Subcutaneous abdominal adipose tissue (tissue), 5 donors: ENCODE measurements around the gene DENND4A.

ENCODE experiments used
- H3K27ac ChIP-seq: one replicate; pipeline ENCODE4 v1.7.0; 2013; ENCODE audit warnings: low read depth, mild to moderate bottlenecking, inconsistent platforms, low read length, moderate library complexity
- H3K27me3 ChIP-seq, 5 donors: one replicate each; pipeline ENCODE4 v1.7.0; 2013; ENCODE audit warnings: low read length in 5 of 5, inconsistent platforms in 1 of 5; ENCODE audit not compliant: control insufficient read depth in 5 of 5, insufficient read depth in 4 of 5
- H3K36me3 ChIP-seq, 5 donors: one replicate each; pipeline ENCODE4 v1.7.0; 2013; ENCODE audit warnings: low read length in 5 of 5; ENCODE audit not compliant: control insufficient read depth in 5 of 5, insufficient read depth in 5 of 5
- H3K4me1 ChIP-seq, 5 donors: one replicate each; pipeline ENCODE4 v1.7.0; 2013; ENCODE audit warnings: low read length in 5 of 5, mild to moderate bottlenecking in 3 of 5, moderate library complexity in 1 of 5; ENCODE audit not compliant: control insufficient read depth in 5 of 5, insufficient read depth in 5 of 5
- H3K4me3 ChIP-seq, 5 donors: one replicate each; pipeline ENCODE4 v1.7.0; 2013; ENCODE audit warnings: low read length in 5 of 5, low read depth in 1 of 5
- H3K9ac ChIP-seq, 5 donors: one replicate each; pipeline ENCODE4 v1.7.0; 2013; ENCODE audit warnings: low read length in 5 of 5, mild to moderate bottlenecking in 4 of 5, moderate library complexity in 3 of 5
- H3K9me3 ChIP-seq, 5 donors: one replicate each; pipeline ENCODE4 v1.7.0; 2013; ENCODE audit warnings: low read length in 5 of 5; ENCODE audit not compliant: control insufficient read depth in 5 of 5
- donor health status: healthy.
- donor health status: healthy.
- donor health status: healthy.
- donor health status: healthy.
- donor health status: healthy.

DENND4A gene

GRCh38 chr15:65712415-65712814 lies 79.7 kb downstream of the DENND4A start:
- H3K36me3 ChIP-seq, result peaks cover 5 to 28% (median 23%) of the 10 kb centered on the region in 5 donors
- no peaks in the 10 kb centered on the region for H3K9me3 ChIP-seq
- H3K9ac ChIP-seq, result no peak overlapping the region
- H3K4me3 ChIP-seq, result no peak overlapping the region
- H3K27ac ChIP-seq, result no peak overlapping the region
- H3K4me1 ChIP-seq, result no peaks in the 10 kb centered on the region
- no peaks in the 10 kb centered on the region for H3K27me3 ChIP-seq

- peaks cover 0 to 10% (median 0%) of the 10 kb centered on the region in 5 donors for H3K4me1 ChIP-seq
- H3K9ac ChIP-seq, result peak overlapping the region in 1 of 5 donors; percentile 11
- H3K27me3 ChIP-seq, result no peaks in the 10 kb centered on the region
- no peak overlapping the region for H3K27ac ChIP-seq
- H3K9me3 ChIP-seq, result no peaks in the 10 kb centered on the region
- peaks cover 15 to 30% (median 23%) of the 10 kb centered on the region in 5 donors for H3K36me3 ChIP-seq
- no peak overlapping the region for H3K4me3 ChIP-seq
Observed at GRCh38 chr15:65695081-65695480, 97.0 kb downstream of the DENND4A start.

- Histone ChIP-seq H3K27ac (no peak overlapping the region), H3K4me3 (no peak overlapping the region), H3K27me3 (no peaks in the 10 kb centered on the region), H3K9me3 (no peaks in the 10 kb centered on the region), H3K36me3 (peaks cover 16 to 30% (median 27%) of the 10 kb centered on the region in 5 donors), H3K4me1 (peaks cover 0 to 10% (median 0%) of the 10 kb centered on the region in 5 donors), H3K9ac (no peak overlapping the region)
Observed at GRCh38 chr15:65690778-65691177, 101.3 kb downstream of the DENND4A start.

- Histone ChIP-seq H3K4me1 (peaks cover 0 to 6% (median 0%) of the 10 kb centered on the region in 5 donors), H3K9me3 (no peaks in the 10 kb centered on the region), H3K36me3 (peaks cover 16 to 30% (median 27%) of the 10 kb centered on the region in 5 donors), H3K4me3 (no peak overlapping the region), H3K9ac (no peak overlapping the region), H3K27ac (no peak overlapping the region), H3K27me3 (no peaks in the 10 kb centered on the region)
Observed at GRCh38 chr15:65690173-65690572, 101.9 kb downstream of the DENND4A start.

- Histone ChIP-seq H3K27ac (no peak overlapping the region), H3K9ac (no peak overlapping the region), H3K36me3 (peaks cover 16 to 27% (median 26%) of the 10 kb centered on the region in 5 donors), H3K9me3 (no peaks in the 10 kb centered on the region), H3K4me1 (no peaks in the 10 kb centered on the region), H3K27me3 (no peaks in the 10 kb centered on the region), H3K4me3 (no peak overlapping the region)
Observed at GRCh38 chr15:65688462-65688861, 103.6 kb downstream of the DENND4A start.

GRCh38 chr15:65682404-65682911 lies 109.6 kb downstream of the DENND4A start:
- no peak overlapping the region for H3K27ac ChIP-seq

GRCh38 chr15:65680544-65680943 lies 111.5 kb downstream of the DENND4A start:
- Histone ChIP-seq H3K4me3 (no peak overlapping the region), H3K9me3 (no peaks in the 10 kb centered on the region), H3K27me3 (no peaks in the 10 kb centered on the region), H3K9ac (no peak overlapping the region), H3K36me3 (peaks cover 0 to 6% (median 0%) of the 10 kb centered on the region in 5 donors), H3K27ac (no peak overlapping the region), H3K4me1 (no peaks in the 10 kb centered on the region)

More at GRCh38 chr15:65682404-65682911, 109.6 kb downstream of the DENND4A start:
- no peak overlapping the region for H3K4me3 ChIP-seq
- H3K27me3 ChIP-seq, result no peaks in the 10 kb centered on the region
- H3K9ac ChIP-seq, result no peak overlapping the region
- no peaks in the 10 kb centered on the region for H3K4me1 ChIP-seq
- H3K36me3 ChIP-seq, result no peaks in the 10 kb centered on the region
- H3K9me3 ChIP-seq, result no peaks in the 10 kb centered on the region

GRCh38 chr15:65676123-65676522 lies 116.0 kb downstream of the DENND4A start:
- peaks cover 7 to 25% (median 18%) of the 10 kb centered on the region in 5 donors for H3K36me3 ChIP-seq
- no peaks in the 10 kb centered on the region for H3K9me3 ChIP-seq
- no peaks in the 10 kb centered on the region for H3K27me3 ChIP-seq
- no peaks in the 10 kb centered on the region for H3K4me1 ChIP-seq
- no peak overlapping the region for H3K4me3 ChIP-seq
- no peak overlapping the region for H3K27ac ChIP-seq
- H3K9ac ChIP-seq, result no peak overlapping the region

- Histone ChIP-seq H3K9me3 (no peaks in the 10 kb centered on the region), H3K27me3 (no peaks in the 10 kb centered on the region), H3K9ac (no peak overlapping the region), H3K4me1 (no peaks in the 10 kb centered on the region), H3K27ac (no peak overlapping the region), H3K36me3 (peaks cover 11 to 29% (median 23%) of the 10 kb centered on the region in 5 donors), H3K4me3 (no peak overlapping the region)
Observed at GRCh38 chr15:65675551-65675950, 116.5 kb downstream of the DENND4A start.

GRCh38 chr15:65666257-65666656 lies 125.8 kb downstream of the DENND4A start:
- H3K9me3 ChIP-seq, result no peaks in the 10 kb centered on the region
- no peak overlapping the region for H3K27ac ChIP-seq
- H3K9ac ChIP-seq, result no peak overlapping the region
- no peak overlapping the region for H3K4me3 ChIP-seq
- H3K27me3 ChIP-seq, result no peaks in the 10 kb centered on the region
- H3K36me3 ChIP-seq, result peaks cover 29 to 72% (median 40%) of the 10 kb centered on the region in 5 donors
- no peaks in the 10 kb centered on the region for H3K4me1 ChIP-seq
